Fibroblast of skin of abdomen (primary cell): ENCODE data around the gene HPD.
A peak's percentile ranks its signal among the peaks of the same experiment; 100 is the strongest.

Experiments
- DNase-seq: peaks from one replicate; pipeline ENCODE4 v3.0.0-alpha.2; 2013

HPD gene

DNA sequence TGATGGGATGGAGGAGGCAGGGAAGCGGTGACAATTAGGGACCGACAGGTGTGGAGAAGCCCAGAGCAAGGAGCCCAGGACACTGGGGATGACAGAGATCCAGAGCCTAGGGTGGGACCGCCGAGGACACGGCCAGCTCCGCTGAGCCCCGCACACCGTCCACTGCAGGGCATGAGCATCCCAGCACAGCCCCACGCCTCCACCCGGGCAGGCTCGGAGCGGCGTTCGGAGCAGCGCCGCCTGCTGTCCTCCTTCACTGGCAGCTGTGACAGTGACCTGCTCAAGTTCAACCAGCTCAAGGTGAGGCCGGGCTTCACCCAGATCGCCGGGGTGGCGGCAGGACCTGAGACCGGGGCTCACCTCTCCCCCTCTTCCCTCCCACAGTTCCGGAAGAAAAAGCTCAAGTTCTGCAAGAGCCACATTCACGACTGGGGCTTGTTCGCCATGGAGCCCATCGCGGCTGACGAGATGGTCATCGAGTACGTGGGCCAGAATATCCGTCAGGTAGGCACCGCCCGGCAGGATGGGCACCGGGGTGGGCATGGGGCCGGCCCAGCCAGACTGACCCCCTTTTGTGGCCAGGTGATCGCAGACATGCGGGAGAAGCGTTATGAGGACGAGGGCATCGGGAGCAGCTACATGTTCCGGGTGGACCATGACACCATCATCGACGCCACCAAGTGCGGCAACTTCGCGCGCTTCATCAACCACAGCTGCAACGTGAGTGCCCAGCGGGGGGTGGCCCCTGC is 31.1 kb downstream of the HPD start:
- DNase-seq = no peak

DNA sequence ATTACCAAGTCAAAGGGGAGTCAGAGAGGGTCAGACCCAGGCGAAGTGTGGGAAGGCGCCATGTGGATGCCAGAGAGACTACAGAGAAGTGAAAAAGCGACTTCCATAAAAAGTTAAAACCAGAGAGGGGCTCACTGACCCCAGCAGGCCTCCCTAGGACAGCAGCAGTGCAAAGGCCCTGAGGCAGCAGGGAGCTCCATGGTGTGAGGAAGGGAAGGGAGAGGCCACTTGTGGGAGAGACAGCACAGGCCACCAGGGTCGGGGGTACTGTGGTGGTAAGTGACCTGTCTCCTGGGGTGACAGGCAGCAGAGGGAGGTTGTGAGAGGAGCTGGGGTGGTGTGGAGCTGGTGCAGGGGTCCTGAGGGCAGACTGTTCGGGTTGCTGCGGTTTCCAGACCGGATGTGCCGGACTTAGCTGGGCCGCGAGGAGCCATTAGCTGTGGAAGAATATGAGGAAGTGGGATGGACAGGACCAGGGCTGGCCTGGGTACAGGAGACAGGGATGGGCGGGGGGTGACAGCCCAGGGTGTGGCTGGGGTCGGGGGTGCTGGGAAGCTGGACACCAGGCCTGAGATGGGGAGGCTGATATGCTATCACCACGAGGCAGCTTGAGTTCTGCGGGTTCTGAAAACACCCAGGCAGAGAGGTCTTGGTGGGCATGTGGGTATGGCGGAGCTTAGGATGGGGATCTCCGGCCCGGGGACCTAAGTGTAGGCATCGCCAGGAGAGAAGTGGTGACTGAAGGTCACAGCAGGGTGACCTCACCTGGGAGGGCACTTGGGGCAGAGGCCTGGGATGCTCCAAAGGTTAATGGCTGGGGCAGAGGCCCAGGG is 32.1 kb downstream of the HPD start:
- DNase-seq = no peak

DNA sequence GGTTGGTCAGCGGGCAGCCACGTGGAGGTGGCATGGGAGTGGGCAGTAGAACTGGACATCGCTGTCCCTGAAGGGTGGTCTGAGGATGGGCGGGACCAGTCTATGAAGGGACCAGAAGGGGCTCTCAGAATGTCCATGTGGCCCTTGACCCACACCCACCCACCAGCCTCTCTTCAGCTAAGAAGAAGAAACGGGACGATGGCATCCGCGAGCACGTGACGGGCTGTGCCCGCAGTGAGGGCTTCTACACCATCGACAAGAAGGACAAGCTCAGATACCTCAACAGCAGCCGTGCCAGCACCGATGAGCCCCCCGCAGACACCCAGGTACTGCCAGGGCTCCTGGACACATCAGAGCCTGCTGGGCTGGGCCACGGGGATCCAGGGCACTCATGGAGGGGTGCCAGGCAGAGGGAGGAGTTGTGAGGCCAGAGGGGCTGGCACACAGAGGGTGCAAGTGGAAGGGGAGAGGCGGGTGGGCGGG is 33.6 kb downstream of the HPD start:
- no peak for DNase-seq

DNA sequence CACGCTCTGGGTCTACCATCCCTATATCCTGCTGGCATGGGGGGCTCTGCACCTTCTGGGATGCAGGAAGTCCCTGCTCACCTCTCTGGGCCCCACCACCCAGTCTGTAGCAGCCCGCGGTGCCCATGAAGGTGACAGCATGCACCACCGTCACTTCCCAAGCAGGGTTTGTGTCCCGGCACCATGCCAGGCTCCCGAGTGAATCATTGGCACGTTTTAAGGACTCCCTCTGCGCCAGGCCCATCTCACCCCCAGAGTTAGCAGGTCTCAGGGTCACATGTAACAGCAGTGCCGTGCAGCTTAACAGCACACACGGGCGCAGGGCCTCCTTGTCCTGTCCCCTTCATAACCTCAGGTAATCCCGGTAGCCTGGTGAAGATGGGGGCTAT is 34.9 kb downstream of the HPD start:
- DNase-seq = no peak

DNA sequence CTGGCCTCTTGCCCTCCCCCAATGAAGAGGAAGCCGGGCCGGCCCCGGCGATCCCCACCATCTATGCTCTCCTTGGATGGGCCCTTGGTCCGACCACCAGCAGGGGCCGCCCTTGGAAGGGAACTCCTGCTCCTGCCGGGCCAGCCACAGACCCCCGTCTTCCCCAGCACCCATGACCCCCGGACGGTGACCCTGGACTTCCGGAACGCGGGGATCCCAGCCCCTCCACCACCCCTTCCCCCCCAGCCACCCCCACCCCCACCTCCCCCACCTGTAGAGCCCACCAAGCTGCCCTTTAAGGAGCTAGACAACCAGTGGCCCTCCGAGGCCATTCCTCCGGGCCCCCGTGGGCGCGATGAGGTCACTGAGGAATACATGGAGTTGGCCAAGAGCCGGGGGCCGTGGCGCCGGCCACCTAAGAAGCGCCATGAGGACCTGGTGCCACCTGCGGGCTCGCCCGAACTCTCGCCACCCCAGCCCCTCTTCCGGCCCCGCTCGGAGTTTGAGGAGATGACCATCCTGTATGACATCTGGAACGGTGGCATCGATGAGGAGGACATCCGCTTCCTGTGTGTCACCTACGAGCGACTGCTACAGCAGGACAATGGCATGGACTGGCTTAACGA is 35.4 kb downstream of the HPD start:
- DNase-seq = no peak

- DNase-seq = no peak
These were observed 36.1 kb downstream of the HPD start for GRCh38 chr12:121822393-121823100.

GRCh38 chr12:121820056-121820455 is 38.6 kb downstream of the HPD start:
- no peak for DNase-seq

DNA sequence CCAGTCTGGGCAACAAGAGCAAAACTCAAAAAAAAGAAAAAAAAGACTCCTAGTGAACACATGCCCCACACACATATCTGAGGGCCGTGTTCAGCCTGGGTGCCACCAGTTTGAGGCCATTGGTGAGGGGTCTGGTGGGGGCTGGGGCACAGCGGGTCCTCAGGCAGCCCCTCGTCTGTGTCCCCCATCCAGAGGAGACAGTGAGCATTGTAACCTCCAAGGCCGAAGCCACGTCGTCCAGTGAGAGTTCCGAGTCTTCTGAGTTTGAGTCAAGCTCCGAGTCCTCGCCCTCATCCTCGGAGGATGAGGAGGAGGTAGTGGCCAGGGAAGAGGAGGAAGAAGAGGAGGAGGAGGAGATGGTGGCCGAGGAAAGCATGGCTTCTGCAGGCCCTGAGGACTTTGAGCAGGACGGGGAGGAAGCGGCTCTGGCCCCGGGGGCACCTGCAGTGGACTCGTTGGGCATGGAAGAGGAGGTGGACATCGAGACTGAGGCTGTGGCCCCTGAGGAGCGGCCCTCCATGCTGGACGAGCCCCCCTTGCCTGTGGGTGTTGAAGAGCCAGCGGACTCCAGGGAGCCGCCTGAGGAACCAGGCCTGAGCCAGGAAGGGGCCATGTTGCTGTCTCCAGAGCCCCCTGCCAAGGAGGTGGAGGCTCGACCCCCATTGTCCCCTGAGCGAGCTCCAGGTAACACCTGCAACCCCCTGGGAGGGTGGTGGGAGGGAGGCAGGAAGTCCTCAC is 39.3 kb downstream of the HPD start:
- DNase-seq = no peak

- DNase-seq = no peak
These were observed 41.0 kb downstream of the HPD start for GRCh38 chr12:121817648-121818043.

GRCh38 chr12:121816925-121817647 is 41.6 kb downstream of the HPD start:
- no peak for DNase-seq

GRCh38 chr12:121815263-121815662 is 43.4 kb downstream of the HPD start:
- DNase-seq = no peak

DNA sequence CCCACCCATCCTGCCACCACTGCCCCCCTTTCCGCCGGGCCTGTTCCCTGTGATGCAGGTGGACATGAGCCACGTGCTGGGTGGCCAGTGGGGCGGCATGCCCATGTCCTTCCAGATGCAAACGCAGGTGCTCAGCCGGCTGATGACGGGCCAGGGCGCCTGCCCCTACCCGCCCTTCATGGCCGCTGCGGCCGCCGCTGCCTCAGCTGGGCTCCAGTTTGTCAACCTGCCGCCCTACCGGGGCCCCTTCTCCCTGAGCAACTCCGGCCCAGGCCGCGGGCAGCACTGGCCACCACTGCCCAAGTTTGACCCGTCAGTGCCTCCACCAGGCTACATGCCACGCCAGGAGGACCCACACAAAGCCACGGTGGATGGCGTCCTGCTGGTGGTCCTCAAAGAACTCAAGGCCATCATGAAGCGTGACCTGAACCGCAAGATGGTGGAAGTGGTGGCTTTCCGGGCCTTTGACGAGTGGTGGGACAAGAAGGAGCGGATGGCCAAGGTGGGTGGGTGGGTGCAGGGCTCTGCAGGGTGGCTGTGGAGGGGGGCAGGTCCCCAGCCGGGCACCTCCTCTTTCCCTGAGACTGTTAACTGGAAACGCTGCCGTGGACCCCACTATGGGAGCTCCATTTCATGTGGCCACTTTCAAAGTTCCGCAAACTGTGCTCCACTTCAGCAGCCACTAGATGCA is 44.1 kb downstream of the HPD start:
- DNase-seq = no peak

- no peak for DNase-seq
These were observed 44.7 kb downstream of the HPD start for GRCh38 chr12:121813951-121814350.

DNA sequence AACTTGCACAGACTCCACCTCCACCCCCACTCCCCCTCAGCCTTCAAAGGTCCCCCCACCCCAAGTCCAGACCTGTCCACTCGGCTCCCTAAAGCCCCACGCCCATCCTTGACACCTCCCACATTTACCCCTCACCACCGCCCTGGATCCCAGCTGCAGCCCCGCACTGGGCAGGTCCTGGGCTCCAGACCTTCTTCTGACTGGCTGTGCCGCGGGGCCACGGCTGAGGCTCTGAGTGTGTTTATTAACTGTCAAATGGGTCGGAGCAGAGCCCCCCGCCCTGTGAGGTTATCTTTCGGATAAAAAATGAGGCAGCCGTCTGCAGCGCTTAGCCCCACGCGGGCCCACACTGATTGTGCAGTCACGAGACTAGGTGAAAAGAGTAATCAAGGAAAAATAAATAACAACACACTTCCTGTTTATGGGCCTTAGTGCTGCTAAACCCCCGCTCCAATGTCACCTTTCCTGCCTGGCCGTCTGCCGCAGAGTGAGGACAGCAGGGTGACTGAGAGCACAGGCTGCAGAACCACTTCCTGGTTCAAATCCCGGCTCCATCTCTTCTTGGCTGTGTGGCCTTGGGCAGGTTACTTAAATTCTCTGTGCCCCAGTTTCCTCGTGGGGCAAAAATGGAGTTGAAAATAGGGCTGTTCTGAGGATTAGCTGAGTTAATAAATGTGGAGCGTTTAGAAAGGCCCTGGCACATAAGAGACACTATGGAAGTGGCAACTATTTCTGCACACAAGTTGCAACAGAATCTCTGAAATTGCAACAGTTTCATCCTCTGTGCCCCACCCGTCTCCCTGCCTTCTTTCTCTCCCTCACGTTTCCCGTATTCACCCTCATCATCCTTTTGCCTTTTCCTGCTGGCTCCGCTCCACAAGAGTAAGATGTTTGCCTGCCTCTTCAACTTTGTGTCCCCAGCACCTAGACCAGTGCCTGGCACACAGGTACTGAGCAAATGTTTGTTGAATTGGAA is 45.5 kb downstream of the HPD start:
- no peak for DNase-seq

DNA sequence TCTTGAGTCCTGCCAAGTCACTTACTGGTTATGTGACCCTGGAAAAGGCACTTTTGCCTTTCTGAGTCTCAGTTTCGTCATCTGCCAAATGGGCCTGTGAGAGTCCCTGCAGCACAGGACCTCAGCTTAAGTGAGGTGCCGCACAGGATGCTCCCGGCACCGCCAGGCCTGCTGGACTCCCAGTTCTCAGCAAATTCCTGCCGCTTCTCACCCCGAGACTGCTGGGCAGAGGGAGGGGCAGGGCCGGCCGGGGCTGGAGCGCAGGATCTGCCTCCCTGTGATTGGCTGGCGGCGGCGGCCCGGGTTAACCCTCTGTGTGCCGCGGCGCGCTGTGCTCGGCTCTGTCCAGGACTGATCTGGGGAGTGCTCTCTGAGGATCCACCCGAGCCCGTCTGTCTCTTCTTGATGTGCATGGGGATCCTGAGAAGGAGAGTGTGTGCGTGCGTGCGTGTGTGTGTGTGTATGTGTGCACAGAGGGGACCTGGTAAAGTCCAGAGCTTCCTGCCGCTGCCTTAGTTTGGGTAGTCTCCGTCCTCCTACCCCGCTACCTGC is 46.3 kb downstream of the HPD start:
- DNase-seq = peak; percentile 58

- peak; percentile 58 for DNase-seq
These were observed 47.0 kb downstream of the HPD start for GRCh38 chr12:121811434-121812319.

DNA sequence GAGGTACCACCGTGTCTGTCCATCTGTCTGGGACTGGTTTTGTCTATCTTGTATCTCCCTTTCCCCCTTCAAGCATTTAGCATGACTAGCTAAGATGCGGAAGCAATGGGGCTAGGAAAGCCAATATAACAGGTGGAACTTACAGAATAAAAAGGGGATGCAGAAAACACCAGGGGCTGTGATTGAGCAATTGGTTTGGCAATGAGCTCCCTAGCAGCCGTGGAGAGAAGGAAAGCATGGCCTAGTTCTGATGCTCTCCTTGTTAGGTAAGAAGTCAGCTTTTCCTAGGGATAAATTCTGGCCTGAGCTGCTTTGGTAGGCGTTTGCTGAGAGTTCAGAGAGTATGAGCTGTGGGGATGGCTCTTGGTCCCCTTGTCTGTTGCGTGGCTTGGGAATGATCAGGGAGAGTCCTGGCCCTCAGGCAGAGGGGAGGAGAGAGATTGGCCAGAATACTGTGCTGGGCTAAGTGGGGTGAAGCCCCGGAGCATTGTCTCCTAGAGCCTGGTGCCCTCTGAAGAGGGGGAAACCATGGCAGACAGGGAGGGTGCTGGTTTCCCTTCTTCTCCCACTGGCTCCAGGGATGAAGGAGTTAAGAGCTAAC is 47.7 kb downstream of the HPD start:
- no peak for DNase-seq
